ENCODE data around the gene TMEM248.
"Not testable (repeated sequence)": the region's sequence is repeated elsewhere in the genome, so short reads cannot be mapped to it uniquely, and the experiment has no call there.

Gene TMEM248

GRCh38 chr7:66996444-66997191 is 75.6 kb downstream of the TMEM248 start, which contains the start of gene TYW1:
Gene TYW1 (plus strand): TSS chr7:66996833. CDS start chr7:66996979, 146 bp downstream.
- peak; percentile 92 to 98 for DNase-seq (ENCODE audit: low read depth in 1 of 2, low spot score in 1 of 2)

GRCh38 chr7:67000601-67001258 is 79.7 kb downstream of the TMEM248 start:
- DNase-seq (ENCODE audit: low read depth in 1 of 2, low spot score in 1 of 2) = not testable (repeated sequence)

- DNase-seq (ENCODE audit: low read depth in 1 of 2, low spot score in 1 of 2) = not testable (repeated sequence)
These were observed 83.1 kb downstream of the TMEM248 start for GRCh38 chr7:67004145-67004544.

GRCh38 chr7:67006965-67007364 is 85.9 kb downstream of the TMEM248 start:
- no peak for DNase-seq (ENCODE audit: low read depth in 1 of 2, low spot score in 1 of 2)
